Type B pancreatic cell (in vitro differentiated cells): ENCODE data around the gene CNOT2. TPM values are rescaled to one million over a fixed set of nuclear protein-coding genes. Genes with fewer than 3 reads are reported as not detected.

ENCODE experiments used
- DNase-seq: peaks from one replicate; pipeline ENCODE4 v3.0.0; 2021; ENCODE audit warnings: mixed read lengths; ENCODE audit not compliant: unreplicated experiment; ENCODE audit errors: extremely low spot score
- H3K27ac Mint-ChIP-seq: 2 replicates; pipeline ENCODE4 v1.8.0; 2021; ENCODE audit warnings: mild to moderate bottlenecking, mixed read lengths
- H3K27me3 Mint-ChIP-seq: 2 replicates; pipeline ENCODE4 v1.8.0; 2021; ENCODE audit warnings: mixed read lengths
- H3K36me3 Mint-ChIP-seq: 2 replicates; pipeline ENCODE4 v1.8.0; 2021; ENCODE audit warnings: mixed read lengths
- H3K4me1 Mint-ChIP-seq: one replicate; pipeline ENCODE4 v1.8.0; 2021; ENCODE audit warnings: mixed read lengths; ENCODE audit not compliant: unreplicated experiment
- H3K4me3 Mint-ChIP-seq: 2 replicates; pipeline ENCODE4 v1.8.0; 2021; ENCODE audit warnings: mild to moderate bottlenecking, mixed read lengths
- H3K9me3 Mint-ChIP-seq: 2 replicates; pipeline ENCODE4 v1.8.0; 2021; ENCODE audit warnings: mixed read lengths
- total RNA-seq: library from RNA; stranded (reverse); gene quantifications from 2 replicates; pipeline ENCODE4 v1.2.1, GENCODE V29; 2021; ENCODE audit warnings: low replicate concordance
- TF ChIP-seq, protein P1 (sequence below): fragments of 200-600 bp; sonication (generic); conservative IDR thresholded peaks from 2 replicates; pipeline ENCODE4 v1.5.0; 2021; ENCODE audit warnings: antibody characterized with exemption, mild to moderate bottlenecking

Gene CNOT2
- total RNA-seq, 1 donor from 2014 or later: 83.9 TPM

DNA sequence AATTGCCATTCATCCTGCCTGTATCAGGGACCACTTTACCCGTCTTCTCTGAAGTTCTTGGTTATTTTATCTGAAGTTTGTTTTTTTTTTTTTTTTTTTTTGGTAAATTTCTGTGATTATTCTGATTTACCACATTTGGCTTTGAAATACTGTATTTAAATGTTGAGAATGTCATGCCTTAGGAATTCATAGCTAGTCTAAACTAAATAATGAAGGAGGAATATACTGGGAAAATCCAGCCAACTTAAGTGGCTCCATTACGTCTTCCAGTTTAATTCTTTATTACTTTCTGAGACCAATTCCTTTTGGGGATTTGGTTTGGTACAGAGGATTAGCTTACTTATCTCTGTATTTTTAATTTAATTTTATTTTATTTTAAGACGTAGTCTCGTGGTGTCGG, 62.6 kb downstream of the CNOT2 start:
- Mint-ChIP-seq H3K27me3 (no peaks in the 10 kb centered on the region), H3K4me3 (no peak overlapping the region), H3K36me3 (peaks cover 41% of the 10 kb centered on the region), H3K27ac (no peak overlapping the region), H3K4me1 (no peaks in the 10 kb centered on the region), H3K9me3 (peaks cover 6% of the 10 kb centered on the region)
- TF ChIP-seq, protein P1, sequence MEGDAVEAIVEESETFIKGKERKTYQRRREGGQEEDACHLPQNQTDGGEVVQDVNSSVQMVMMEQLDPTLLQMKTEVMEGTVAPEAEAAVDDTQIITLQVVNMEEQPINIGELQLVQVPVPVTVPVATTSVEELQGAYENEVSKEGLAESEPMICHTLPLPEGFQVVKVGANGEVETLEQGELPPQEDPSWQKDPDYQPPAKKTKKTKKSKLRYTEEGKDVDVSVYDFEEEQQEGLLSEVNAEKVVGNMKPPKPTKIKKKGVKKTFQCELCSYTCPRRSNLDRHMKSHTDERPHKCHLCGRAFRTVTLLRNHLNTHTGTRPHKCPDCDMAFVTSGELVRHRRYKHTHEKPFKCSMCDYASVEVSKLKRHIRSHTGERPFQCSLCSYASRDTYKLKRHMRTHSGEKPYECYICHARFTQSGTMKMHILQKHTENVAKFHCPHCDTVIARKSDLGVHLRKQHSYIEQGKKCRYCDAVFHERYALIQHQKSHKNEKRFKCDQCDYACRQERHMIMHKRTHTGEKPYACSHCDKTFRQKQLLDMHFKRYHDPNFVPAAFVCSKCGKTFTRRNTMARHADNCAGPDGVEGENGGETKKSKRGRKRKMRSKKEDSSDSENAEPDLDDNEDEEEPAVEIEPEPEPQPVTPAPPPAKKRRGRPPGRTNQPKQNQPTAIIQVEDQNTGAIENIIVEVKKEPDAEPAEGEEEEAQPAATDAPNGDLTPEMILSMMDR: no peak
- DNase-seq: no peak

DNA sequence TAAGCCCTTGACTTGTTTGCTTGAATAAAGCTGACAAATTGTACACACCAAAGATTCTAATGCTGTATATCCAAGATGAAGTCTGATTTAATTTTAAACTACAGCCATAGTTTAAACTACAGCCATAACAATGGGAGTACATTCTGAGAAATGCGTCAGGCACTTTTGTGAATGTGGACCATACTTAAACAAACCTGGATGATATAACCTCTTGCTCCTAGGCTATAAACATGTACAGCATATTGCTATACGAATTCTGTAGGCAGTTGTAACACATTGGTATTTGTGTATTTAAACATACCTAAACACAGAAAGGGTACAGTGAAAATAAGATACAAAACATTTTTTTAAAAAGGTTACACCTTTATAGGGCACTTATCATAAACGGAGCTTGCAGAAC, 63.4 kb downstream of the CNOT2 start:
- Mint-ChIP-seq H3K27ac (no peak overlapping the region), H3K4me3 (no peak overlapping the region), H3K4me1 (no peaks in the 10 kb centered on the region), H3K36me3 (peaks cover 37% of the 10 kb centered on the region), H3K9me3 (peaks cover 6% of the 10 kb centered on the region), H3K27me3 (no peaks in the 10 kb centered on the region)
- no peak for DNase-seq
- TF ChIP-seq, protein P1: no peak

DNA sequence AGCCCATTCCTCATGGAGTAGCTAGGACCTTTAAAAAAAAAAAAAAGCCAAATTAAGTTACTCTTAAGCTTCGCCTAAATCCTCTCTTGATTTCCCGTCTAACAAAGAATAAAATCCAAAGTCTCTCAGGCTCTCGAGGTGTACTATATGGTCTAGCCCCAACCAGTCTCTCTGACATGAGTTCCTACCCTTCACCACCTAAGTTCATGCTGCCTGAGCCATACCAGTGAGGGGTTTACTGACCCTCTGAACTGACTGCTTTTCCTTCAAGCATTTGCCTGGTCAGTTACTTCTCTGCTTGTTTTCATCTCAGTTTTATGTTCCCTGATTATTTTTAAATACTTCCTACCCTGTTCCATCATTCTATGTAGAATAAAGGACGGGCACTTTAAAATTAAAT, 64.6 kb downstream of the CNOT2 start:
- H3K27ac Mint-ChIP-seq: no peak overlapping the region
- H3K27me3 Mint-ChIP-seq: no peaks in the 10 kb centered on the region
- H3K4me3 Mint-ChIP-seq: no peak overlapping the region
- H3K36me3 Mint-ChIP-seq: peaks cover 33% of the 10 kb centered on the region
- no peak for DNase-seq
- TF ChIP-seq, protein P1: no peak
- H3K9me3 Mint-ChIP-seq: peaks cover 6% of the 10 kb centered on the region
- no peaks in the 10 kb centered on the region for H3K4me1 Mint-ChIP-seq

GRCh38 chr12:70309348-70309747, 66.1 kb downstream of the CNOT2 start:
- H3K36me3 Mint-ChIP-seq: peaks cover 31% of the 10 kb centered on the region
- no peaks in the 10 kb centered on the region for H3K27me3 Mint-ChIP-seq
- H3K27ac Mint-ChIP-seq: no peak overlapping the region

DNA sequence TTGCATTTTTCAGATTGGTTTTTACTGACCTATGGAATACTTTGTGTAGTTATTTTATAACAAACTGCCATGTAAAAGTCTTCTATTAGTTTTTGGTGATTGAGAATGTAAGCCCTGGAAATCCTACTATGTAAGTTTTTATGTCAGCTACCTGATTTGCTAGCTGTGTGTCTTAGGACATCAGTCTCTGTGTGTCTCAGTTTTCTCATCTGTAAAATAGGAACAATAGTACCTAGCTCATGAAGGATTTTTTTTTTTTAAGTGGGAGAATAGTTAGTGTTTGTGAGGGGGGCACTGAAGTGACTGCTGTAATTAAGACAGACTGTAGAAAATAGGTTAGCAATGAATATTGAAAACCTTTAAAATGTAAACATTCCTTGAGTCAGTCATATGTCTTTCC, 70.9 kb downstream of the CNOT2 start:
- H3K9me3 Mint-ChIP-seq: no peaks in the 10 kb centered on the region
- DNase-seq: no peak
- H3K36me3 Mint-ChIP-seq: peaks cover 29% of the 10 kb centered on the region
- H3K27me3 Mint-ChIP-seq: no peaks in the 10 kb centered on the region
- no peak overlapping the region for H3K27ac Mint-ChIP-seq
- no peak overlapping the region for H3K4me3 Mint-ChIP-seq
- TF ChIP-seq, protein P1: no peak
- H3K4me1 Mint-ChIP-seq: no peaks in the 10 kb centered on the region

More at GRCh38 chr12:70309348-70309747, 66.1 kb downstream of the CNOT2 start:
- Mint-ChIP-seq H3K4me1 (no peaks in the 10 kb centered on the region), H3K4me3 (no peak overlapping the region), H3K9me3 (no peaks in the 10 kb centered on the region)
- no peak for DNase-seq
- TF ChIP-seq, protein P1: no peak

DNA sequence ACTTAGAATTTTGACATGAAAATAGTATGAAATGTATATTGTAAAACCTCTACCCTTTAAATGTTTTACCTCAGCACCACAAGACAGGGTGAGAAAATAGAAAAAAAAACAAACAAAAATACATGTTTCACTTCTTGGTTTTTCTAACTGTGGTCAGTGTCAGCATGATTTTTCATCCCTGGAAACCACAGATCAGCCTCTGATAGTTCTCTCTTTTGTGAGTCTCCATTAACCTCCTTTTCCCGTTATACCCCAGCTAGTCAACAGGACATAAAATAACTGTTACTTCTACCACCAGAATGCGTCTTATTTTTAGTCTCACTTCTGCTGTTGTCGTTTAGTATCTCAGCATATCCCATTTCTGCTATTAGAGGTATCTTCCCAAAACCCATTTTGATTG, 74.5 kb downstream of the CNOT2 start:
- H3K27ac Mint-ChIP-seq: no peak overlapping the region
- TF ChIP-seq, protein P1: no peak
- peaks cover 30% of the 10 kb centered on the region for H3K36me3 Mint-ChIP-seq
- no peaks in the 10 kb centered on the region for H3K9me3 Mint-ChIP-seq
- no peak overlapping the region for H3K4me3 Mint-ChIP-seq
- no peak for DNase-seq
- H3K4me1 Mint-ChIP-seq: no peaks in the 10 kb centered on the region
- no peaks in the 10 kb centered on the region for H3K27me3 Mint-ChIP-seq
